Measurements from ENCODE around the gene TMC6. TPM values are rescaled to one million over a fixed set of nuclear protein-coding genes. Genes with fewer than 3 reads are reported as not detected.

TMC6 gene
- total RNA-seq, 5 donors from 2014 or later (not counting 1 experiment from before 2014, with no cell fraction given) = 616 to 847 (median 698) TPM

GRCh38 chr17:78124081-78124835 is 4.3 kb downstream of the TMC6 start:
- ChIA-PET POLR2A (interaction anchor here in 1 of 2 donors (0.8 kb wide), 1 partner anchor 586 kb away, joined by 7 read pairs; no protein-coding TSS in a partner anchor), CTCF (no interaction called here)
- Mint-ChIP-seq H3K27me3 (no peaks in the 10 kb centered on the region), H3K4me3 (peak overlapping the region; percentile 38 to 99 (median 47)), H3K9me3 (no peaks in the 10 kb centered on the region), H3K27ac (peak overlapping the region; percentile 96 to 97), H3K36me3 (peaks cover 24% of the 10 kb centered on the region), H3K4me1 (peaks cover 57 to 74% (median 65%) of the 10 kb centered on the region in 3 donors)
- DNase-seq (peak in 3 of 35 experiments; percentile 33 to 53 (median 46)), ATAC-seq (replicated peaks in 1 of 4) (no peak)
- peak overlapping the region; percentile 38 to 83 for H3K4me3 ChIP-seq (ENCODE audit: control insufficient read depth in 1 of 2, extremely low read depth in 1 of 2, low read length in 1 of 2)
- peak overlapping the region; percentile 66 for H3K27ac ChIP-seq (ENCODE audit: low read length)
- no peaks in the 10 kb centered on the region for H3K27me3 ChIP-seq (replicated peaks in 1 of 2; ENCODE audit: control insufficient read depth in 2 of 2, extremely low read depth in 1 of 2, insufficient read depth in 2 of 2, low read length in 1 of 2)
- H3K9me3 ChIP-seq = no peaks in the 10 kb centered on the region
- 41% methylated on average over 25 of the region's 30 CpGs for WGBS (ENCODE audit: insufficient coverage)
- peaks cover 17 to 78% of the 10 kb centered on the region in 2 donors for H3K36me3 ChIP-seq (ENCODE audit: control insufficient read depth in 2 of 2, extremely low read depth in 1 of 2, insufficient read depth in 1 of 2, low read length in 1 of 2)
- H3K4me1 ChIP-seq (ENCODE audit: control insufficient read depth in 1 of 2, extremely low read depth in 1 of 2, insufficient read depth in 2 of 2, low read length in 2 of 2) = peaks cover 59 to 88% of the 10 kb centered on the region in 2 experiments

GRCh38 chr17:78123258-78123929 is 5.2 kb downstream of the TMC6 start:
- H3K36me3 Mint-ChIP-seq = peaks cover 24% of the 10 kb centered on the region
- Histone ChIP-seq H3K36me3 (ENCODE audit: control insufficient read depth in 2 of 2, extremely low read depth in 1 of 2, insufficient read depth in 1 of 2, low read length in 1 of 2) (peaks cover 17 to 86% of the 10 kb centered on the region in 2 donors), H3K4me1 (ENCODE audit: control insufficient read depth in 1 of 2, extremely low read depth in 1 of 2, insufficient read depth in 2 of 2, low read length in 2 of 2) (peaks cover 58 to 91% of the 10 kb centered on the region in 2 experiments), H3K4me3 (ENCODE audit: control insufficient read depth in 1 of 2, extremely low read depth in 1 of 2, low read length in 1 of 2) (peak overlapping the region in 1 of 2 donors; percentile 10), H3K27me3 (replicated peaks in 1 of 2; ENCODE audit: control insufficient read depth in 2 of 2, extremely low read depth in 1 of 2, insufficient read depth in 2 of 2, low read length in 1 of 2) (no peaks in the 10 kb centered on the region), H3K9me3 (no peaks in the 10 kb centered on the region), H3K27ac (ENCODE audit: low read length) (peak overlapping the region; percentile 70)
- ChIA-PET CTCF (interaction anchor here in 1 of 2 donors (0.7 kb wide), 1 partner anchor 11 kb away, joined by 3 read pairs; no protein-coding TSS in a partner anchor), POLR2A (interaction anchor here in 1 of 2 donors (0.8 kb wide), 1 partner anchor 587 kb away, joined by 7 read pairs; no protein-coding TSS in a partner anchor)
- 95% methylated on average over 5 of the region's 5 CpGs for WGBS (ENCODE audit: insufficient coverage)
- no peaks in the 10 kb centered on the region for H3K9me3 Mint-ChIP-seq
- ATAC-seq (replicated peaks in 1 of 4) (no peak), DNase-seq (no peak)
- H3K4me3 Mint-ChIP-seq = peak overlapping the region; percentile 41 to 99 (median 59)
- peaks cover 52 to 70% (median 63%) of the 10 kb centered on the region in 3 donors for H3K4me1 Mint-ChIP-seq
- peak overlapping the region; percentile 96 to 97 for H3K27ac Mint-ChIP-seq
- no peaks in the 10 kb centered on the region for H3K27me3 Mint-ChIP-seq

GRCh38 chr17:78122931-78123249 is 5.7 kb downstream of the TMC6 start:
- ATAC-seq (replicated peaks in 1 of 4) (no peak), DNase-seq (peak in 1 of 35 experiments; percentile 46)
- Histone ChIP-seq H3K27me3 (replicated peaks in 1 of 2; ENCODE audit: control insufficient read depth in 2 of 2, extremely low read depth in 1 of 2, insufficient read depth in 2 of 2, low read length in 1 of 2) (no peaks in the 10 kb centered on the region), H3K4me3 (ENCODE audit: control insufficient read depth in 1 of 2, extremely low read depth in 1 of 2, low read length in 1 of 2) (peak overlapping the region in 1 of 2 donors; percentile 10), H3K27ac (ENCODE audit: low read length) (peak overlapping the region; percentile 70), H3K36me3 (ENCODE audit: control insufficient read depth in 2 of 2, extremely low read depth in 1 of 2, insufficient read depth in 1 of 2, low read length in 1 of 2) (peaks cover 17 to 89% of the 10 kb centered on the region in 2 donors), H3K4me1 (ENCODE audit: control insufficient read depth in 1 of 2, extremely low read depth in 1 of 2, insufficient read depth in 2 of 2, low read length in 2 of 2) (peaks cover 60 to 95% of the 10 kb centered on the region in 2 experiments), H3K9me3 (no peaks in the 10 kb centered on the region)
- POLR2A ChIA-PET = no interaction called here
- peak overlapping the region; percentile 41 to 99 (median 59) for H3K4me3 Mint-ChIP-seq
- peak overlapping the region; percentile 96 to 97 for H3K27ac Mint-ChIP-seq
- WGBS (ENCODE audit: insufficient coverage) = 47% methylated on average over 4 of the region's 4 CpGs
- peaks cover 55 to 72% (median 66%) of the 10 kb centered on the region in 3 donors for H3K4me1 Mint-ChIP-seq
- H3K27me3 Mint-ChIP-seq = no peaks in the 10 kb centered on the region
- CTCF ChIA-PET = interaction anchor here in 1 of 2 donors (0.7 kb wide), 1 partner anchor 11 kb away, joined by 3 read pairs; no protein-coding TSS in a partner anchor
- no peaks in the 10 kb centered on the region for H3K9me3 Mint-ChIP-seq
- H3K36me3 Mint-ChIP-seq = peaks cover 27% of the 10 kb centered on the region

- Histone ChIP-seq H3K4me1 (ENCODE audit: control insufficient read depth in 1 of 2, extremely low read depth in 1 of 2, insufficient read depth in 2 of 2, low read length in 2 of 2) (peaks cover 60 to 99% of the 10 kb centered on the region in 2 experiments), H3K27ac (ENCODE audit: low read length) (peak overlapping the region; percentile 70), H3K36me3 (ENCODE audit: control insufficient read depth in 2 of 2, extremely low read depth in 1 of 2, insufficient read depth in 1 of 2, low read length in 1 of 2) (peaks cover 17 to 94% of the 10 kb centered on the region in 2 donors), H3K4me3 (ENCODE audit: control insufficient read depth in 1 of 2, extremely low read depth in 1 of 2, low read length in 1 of 2) (peak overlapping the region; percentile 51 to 59), H3K27me3 (replicated peaks in 1 of 2; ENCODE audit: control insufficient read depth in 2 of 2, extremely low read depth in 1 of 2, insufficient read depth in 2 of 2, low read length in 1 of 2) (no peaks in the 10 kb centered on the region), H3K9me3 (no peaks in the 10 kb centered on the region)
- 53% methylated on average over 23 of the region's 23 CpGs for WGBS (ENCODE audit: insufficient coverage)
- H3K4me1 Mint-ChIP-seq = peaks cover 57 to 78% (median 71%) of the 10 kb centered on the region in 3 donors
- CTCF ChIA-PET = interaction anchor here in 1 of 2 donors (0.7 kb wide), 1 partner anchor 12 kb away, joined by 3 read pairs; no protein-coding TSS in a partner anchor
- H3K27ac Mint-ChIP-seq = peak overlapping the region; percentile 96 to 97
- H3K36me3 Mint-ChIP-seq = peaks cover 27% of the 10 kb centered on the region
- H3K4me3 Mint-ChIP-seq = peak overlapping the region; percentile 74 to 99 (median 77)
- no peak for ATAC-seq (replicated peaks in 1 of 4)
- DNase-seq = peak in 2 of 35 experiments; percentile 37 to 52
- POLR2A ChIA-PET = no interaction called here
- H3K9me3 Mint-ChIP-seq = no peaks in the 10 kb centered on the region
- no peaks in the 10 kb centered on the region for H3K27me3 Mint-ChIP-seq
These were observed 6.2 kb downstream of the TMC6 start for GRCh38 chr17:78122216-78122930.

- peak in 2 of 35 experiments; percentile 33 to 42 for DNase-seq
These were observed 6.7 kb downstream of the TMC6 start for GRCh38 chr17:78121801-78122215.

More at GRCh38 chr17:78121801-78122215, 6.7 kb downstream of the TMC6 start:
- Mint-ChIP-seq H3K36me3 (peaks cover 30% of the 10 kb centered on the region), H3K27me3 (no peaks in the 10 kb centered on the region), H3K27ac (peak overlapping the region; percentile 96 to 97), H3K4me3 (peak overlapping the region; percentile 74 to 99 (median 77)), H3K4me1 (peaks cover 60 to 77% (median 70%) of the 10 kb centered on the region in 3 donors), H3K9me3 (no peaks in the 10 kb centered on the region)
- 14% methylated on average over 7 of the region's 11 CpGs for WGBS (ENCODE audit: insufficient coverage)
- Histone ChIP-seq H3K27ac (ENCODE audit: low read length) (peak overlapping the region; percentile 70), H3K4me1 (ENCODE audit: control insufficient read depth in 1 of 2, extremely low read depth in 1 of 2, insufficient read depth in 2 of 2, low read length in 2 of 2) (peaks cover 57 to 99% of the 10 kb centered on the region in 2 experiments), H3K27me3 (replicated peaks in 1 of 2; ENCODE audit: control insufficient read depth in 2 of 2, extremely low read depth in 1 of 2, insufficient read depth in 2 of 2, low read length in 1 of 2) (no peaks in the 10 kb centered on the region), H3K9me3 (no peaks in the 10 kb centered on the region), H3K36me3 (ENCODE audit: control insufficient read depth in 2 of 2, extremely low read depth in 1 of 2, insufficient read depth in 1 of 2, low read length in 1 of 2) (peaks cover 17 to 97% of the 10 kb centered on the region in 2 donors), H3K4me3 (ENCODE audit: control insufficient read depth in 1 of 2, extremely low read depth in 1 of 2, low read length in 1 of 2) (peak overlapping the region; percentile 51 to 59)
- POLR2A ChIA-PET = no interaction called here
- CTCF ChIA-PET = no interaction called here
- peak; percentile 6 to 21 (median 13) for ATAC-seq (replicated peaks in 1 of 4)

Measured in T-cell (primary cell).